Fibroblast of peridontal ligament (primary cell): Measurements from ENCODE around the gene SLC52A1.

Experiments used
- DNase-seq: peaks from one replicate; pipeline ENCODE4 v3.0.0-alpha.2; 2010; ENCODE audit errors: extremely low read depth

The SLC52A1 gene

GRCh38 chr17:4987767-4988567, 47.3 kb downstream of the SLC52A1 start:
- DNase-seq: peak; percentile 30

DNA sequence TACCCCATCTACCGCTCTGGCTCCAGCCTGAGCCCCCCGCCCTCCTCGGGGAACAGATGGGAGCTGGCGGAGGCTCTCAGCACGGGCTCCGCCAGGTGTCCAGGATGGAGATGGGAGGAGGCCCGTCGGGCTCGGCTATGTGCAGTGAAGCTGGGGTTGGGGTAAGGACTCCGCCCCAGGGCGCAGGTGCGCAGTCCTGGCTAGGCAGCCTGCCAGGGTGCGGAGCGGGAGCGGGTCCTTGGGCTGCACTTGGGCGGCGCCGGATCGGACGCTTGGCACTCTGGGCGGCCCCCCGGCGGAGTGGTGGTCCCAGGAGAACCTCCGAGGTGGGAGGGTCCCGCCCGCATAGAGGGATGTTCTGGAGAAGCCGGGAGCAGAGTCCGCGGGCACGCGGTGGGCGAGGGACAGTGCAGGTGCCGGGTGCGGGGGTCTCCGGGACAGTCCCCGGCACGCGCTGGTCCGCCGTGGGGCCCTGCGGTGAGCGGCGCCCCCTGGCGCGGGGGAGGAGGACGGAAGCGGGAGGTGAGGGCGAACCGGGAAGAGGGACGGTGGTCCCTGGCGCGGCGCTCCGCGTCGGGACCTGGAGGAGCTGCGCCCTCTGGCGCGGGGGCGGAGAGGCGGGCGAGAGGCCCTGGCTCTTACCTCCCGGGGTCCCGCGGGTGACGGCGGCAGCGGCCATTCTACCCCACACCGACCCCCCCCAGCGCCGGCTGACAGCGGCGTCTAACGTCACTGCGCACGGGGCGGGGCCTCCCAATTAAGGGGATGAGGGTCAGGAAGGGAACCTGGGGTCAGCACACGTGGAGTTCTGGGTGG, 48.1 kb downstream of the SLC52A1 start, which contains the start of gene CAMTA2:
CAMTA2 (minus strand) TSS at position 725 of the 816 bp plus-strand sequence. CDS start 1,453 bp downstream, outside the sequence.
- peak; percentile 59 for DNase-seq

DNA sequence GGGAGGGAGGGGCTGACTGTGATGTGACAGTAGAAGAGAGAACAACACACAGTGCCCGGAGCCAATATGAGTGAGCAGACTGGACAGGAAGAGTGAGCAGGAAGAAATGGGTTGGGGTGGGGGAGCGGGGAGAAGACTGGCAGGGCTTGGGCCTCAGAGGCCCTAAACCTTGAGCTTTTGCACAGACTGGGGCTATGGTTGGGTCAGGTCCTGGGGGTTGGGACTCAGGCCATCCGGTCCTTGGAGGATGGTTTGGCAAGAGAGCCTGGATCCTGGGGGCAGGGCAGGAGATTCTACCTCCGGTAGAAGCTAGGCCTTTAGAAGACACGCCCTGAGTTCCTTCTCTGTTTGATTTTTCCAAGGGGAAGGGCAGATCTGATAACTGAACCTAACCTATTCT, 48.8 kb downstream of the SLC52A1 start:
- no peak for DNase-seq
